ENCODE results near the gene LANCL2. TPM values are rescaled to one million over a fixed set of nuclear protein-coding genes. Genes with fewer than 3 reads are reported as not detected.

The LANCL2 gene
- total and polyA plus RNA-seq, 4 donors = 6.2 to 11.9 (median 10.8) TPM

DNA sequence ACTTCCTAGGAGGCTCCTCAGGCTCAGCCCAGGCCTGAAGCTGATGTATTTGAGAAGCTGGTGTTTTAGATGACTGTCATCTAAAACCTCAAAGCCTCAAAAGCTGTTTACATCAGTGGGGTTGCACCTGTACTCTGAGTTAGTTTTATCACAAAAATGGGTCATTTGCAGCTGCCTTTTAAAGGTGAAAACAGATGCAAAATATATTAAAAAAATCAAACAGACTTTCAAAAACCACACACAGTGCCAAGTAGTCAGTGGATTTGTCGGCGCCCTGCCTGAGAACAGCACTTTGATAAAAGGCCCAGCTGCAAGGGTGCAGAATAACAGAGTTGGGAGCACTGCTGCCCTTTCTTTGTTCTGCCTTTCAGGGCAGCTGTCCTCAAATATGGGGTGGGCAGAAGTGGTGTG, 104.1 kb downstream of the LANCL2 start:
- Histone ChIP-seq H3K9ac (ENCODE audit: low read depth in 1 of 2, low read length in 2 of 2) (no peak overlapping the region), H3K27me3 (ENCODE audit: control insufficient read depth in 4 of 4, insufficient read depth in 4 of 4, low read length in 3 of 4) (no peaks in the 10 kb centered on the region), H3K9me3 (ENCODE audit: control insufficient read depth in 4 of 4, low read length in 3 of 4) (no peaks in the 10 kb centered on the region), H3K4me3 (ENCODE audit: low read depth in 1 of 3, low read length in 3 of 3) (no peak overlapping the region), H3K36me3 (ENCODE audit: control insufficient read depth in 4 of 4, insufficient read depth in 3 of 4, low read depth in 1 of 4, low read length in 3 of 4) (peaks cover 0 to 8% (median 2%) of the 10 kb centered on the region in 4 donors), H3K27ac (ENCODE audit: low read depth in 1 of 2, low read length in 2 of 2) (no peak overlapping the region), H3K4me1 (ENCODE audit: control insufficient read depth in 4 of 4, insufficient read depth in 4 of 4, low read length in 3 of 4) (no peaks in the 10 kb centered on the region)
- WGBS = 94% methylated on average over 2 of the region's 2 CpGs
- no peak for TF ChIP-seq RAD21 (IDR thresholded peaks at IDR 0.05)
- no peak for TF ChIP-seq SP1 (IDR thresholded peaks at IDR 0.05)
- TF ChIP-seq EGR1 (IDR thresholded peaks at IDR 0.05; ENCODE audit: low read depth in 2 of 2) = no peak
- TF ChIP-seq, protein P1, sequence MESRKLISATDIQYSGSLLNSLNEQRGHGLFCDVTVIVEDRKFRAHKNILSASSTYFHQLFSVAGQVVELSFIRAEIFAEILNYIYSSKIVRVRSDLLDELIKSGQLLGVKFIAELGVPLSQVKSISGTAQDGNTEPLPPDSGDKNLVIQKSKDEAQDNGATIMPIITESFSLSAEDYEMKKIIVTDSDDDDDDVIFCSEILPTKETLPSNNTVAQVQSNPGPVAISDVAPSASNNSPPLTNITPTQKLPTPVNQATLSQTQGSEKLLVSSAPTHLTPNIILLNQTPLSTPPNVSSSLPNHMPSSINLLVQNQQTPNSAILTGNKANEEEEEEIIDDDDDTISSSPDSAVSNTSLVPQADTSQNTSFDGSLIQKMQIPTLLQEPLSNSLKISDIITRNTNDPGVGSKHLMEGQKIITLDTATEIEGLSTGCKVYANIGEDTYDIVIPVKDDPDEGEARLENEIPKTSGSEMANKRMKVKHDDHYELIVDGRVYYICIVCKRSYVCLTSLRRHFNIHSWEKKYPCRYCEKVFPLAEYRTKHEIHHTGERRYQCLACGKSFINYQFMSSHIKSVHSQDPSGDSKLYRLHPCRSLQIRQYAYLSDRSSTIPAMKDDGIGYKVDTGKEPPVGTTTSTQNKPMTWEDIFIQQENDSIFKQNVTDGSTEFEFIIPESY (IDR thresholded peaks at IDR 0.05) = no peak
- TF ChIP-seq HNF4G (IDR thresholded peaks at IDR 0.05) = no peak
- no peak for TF ChIP-seq JUND (IDR thresholded peaks at IDR 0.05)
- TF ChIP-seq NR2F2 (IDR thresholded peaks at IDR 0.05) = no peak
- no peak for TF ChIP-seq TAF1 (conservative IDR thresholded peaks at IDR 0.05)
- TF ChIP-seq REST (IDR thresholded peaks at IDR 0.05) = no peak
- TF ChIP-seq GABPA (IDR thresholded peaks at IDR 0.05 in 1 of 2, conservative IDR thresholded peaks at IDR 0.05 in 1 of 2) = no peak
- TF ChIP-seq HNF4A (conservative IDR thresholded peaks at IDR 0.05) = no peak
- no peak for TF ChIP-seq FOXA2 (IDR thresholded peaks at IDR 0.05)
- TF ChIP-seq RXRA (IDR thresholded peaks at IDR 0.05) = no peak
- TF ChIP-seq ATF3 (IDR thresholded peaks at IDR 0.05) = no peak
- TF ChIP-seq YY1 (IDR thresholded peaks at IDR 0.05) = no peak
- no peak for TF ChIP-seq MAX (IDR thresholded peaks at IDR 0.05)
- TF ChIP-seq, protein P2, sequence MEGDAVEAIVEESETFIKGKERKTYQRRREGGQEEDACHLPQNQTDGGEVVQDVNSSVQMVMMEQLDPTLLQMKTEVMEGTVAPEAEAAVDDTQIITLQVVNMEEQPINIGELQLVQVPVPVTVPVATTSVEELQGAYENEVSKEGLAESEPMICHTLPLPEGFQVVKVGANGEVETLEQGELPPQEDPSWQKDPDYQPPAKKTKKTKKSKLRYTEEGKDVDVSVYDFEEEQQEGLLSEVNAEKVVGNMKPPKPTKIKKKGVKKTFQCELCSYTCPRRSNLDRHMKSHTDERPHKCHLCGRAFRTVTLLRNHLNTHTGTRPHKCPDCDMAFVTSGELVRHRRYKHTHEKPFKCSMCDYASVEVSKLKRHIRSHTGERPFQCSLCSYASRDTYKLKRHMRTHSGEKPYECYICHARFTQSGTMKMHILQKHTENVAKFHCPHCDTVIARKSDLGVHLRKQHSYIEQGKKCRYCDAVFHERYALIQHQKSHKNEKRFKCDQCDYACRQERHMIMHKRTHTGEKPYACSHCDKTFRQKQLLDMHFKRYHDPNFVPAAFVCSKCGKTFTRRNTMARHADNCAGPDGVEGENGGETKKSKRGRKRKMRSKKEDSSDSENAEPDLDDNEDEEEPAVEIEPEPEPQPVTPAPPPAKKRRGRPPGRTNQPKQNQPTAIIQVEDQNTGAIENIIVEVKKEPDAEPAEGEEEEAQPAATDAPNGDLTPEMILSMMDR (IDR thresholded peaks at IDR 0.05; ENCODE audit: low read depth, low read length, missing input control) = no peak
- TF ChIP-seq FOXA1 (IDR thresholded peaks at IDR 0.05) = no peak
- DNase-seq (ENCODE audit: low spot score) = no peak
